SK-N-SH (cell line): Measurements from ENCODE around the gene GYS1. TPM values are rescaled to one million over a fixed set of nuclear protein-coding genes. Genes with fewer than 3 reads are reported as not detected.

Experiments used
- CTCF ChIA-PET: fragments of 300-600, 350-600 bp; formaldehyde crosslinking; extraction: SDS; loops from one replicate; lab custom pipeline; 2021; lab: Yijun Ruan, JAX
- POLR2A ChIA-PET: fragments of 350-600 bp; sonication (Branson Sonifier 250); formaldehyde crosslinking; extraction: SDS; loops from one replicate; lab custom pipeline; 2020; ENCODE audit warnings: antibody characterized with exemption, inconsistent platforms; lab: Yijun Ruan, JAX
- DNase-seq: peaks from one replicate; pipeline ENCODE4 v3.0.0; 2012
- H2AFZ ChIP-seq: fragments of 200-600 bp; sonication (generic); 2 replicates; pipeline ENCODE4 v1.8.1; 2016; ENCODE audit warnings: antibody characterized with exemption, mild to moderate bottlenecking, low read depth
- H3F3A ChIP-seq: fragments of 200-600 bp; sonication (generic); replicated peaks from 2 replicates; pipeline ENCODE3; 2016; ENCODE audit warnings: antibody characterized with exemption, mild to moderate bottlenecking; ENCODE audit not compliant: insufficient read depth
- H3K27ac ChIP-seq, 2 experiments: fragments of 200-500 bp in 1 of 2; fragments of 200-600 bp in 1 of 2; sonication (Bioruptor generic) in 1 of 2; sonication (generic), shearing (Covaris generic) in 1 of 2; 2 replicates each; pipeline versions ENCODE4 v1.5.1 to v1.6.1; 2014 to 2016; ENCODE audit warnings: low read depth in 2 of 2, inconsistent platforms in 1 of 2, low read length in 1 of 2, mild to moderate bottlenecking in 1 of 2, mixed read lengths in 1 of 2
- H3K27me3 ChIP-seq: fragments of 200-600 bp; sonication (generic), shearing (Covaris generic); 2 replicates; pipeline ENCODE4 v1.6.1; 2016; ENCODE audit warnings: mixed run types; ENCODE audit not compliant: insufficient read depth
- H3K36me3 ChIP-seq, 2 experiments: fragments of 200-500 bp in 1 of 2; fragments of 200-600 bp in 1 of 2; sonication (Bioruptor generic) in 1 of 2; sonication (generic) in 1 of 2; replicated peaks in 1 of 2; 2 replicates each; pipeline versions ENCODE3 to v1.5.1; 2014 to 2016; ENCODE audit warnings: low read length in 1 of 2, mild to moderate bottlenecking in 1 of 2; ENCODE audit not compliant: insufficient read depth in 2 of 2, control insufficient read depth in 1 of 2
- H3K4me1 ChIP-seq, 2 experiments: fragments of 200-500 bp in 1 of 2; fragments of 200-600 bp in 1 of 2; sonication (Bioruptor generic) in 1 of 2; sonication (generic), shearing (Covaris generic) in 1 of 2; 2 replicates each; pipeline versions ENCODE4 v1.5.1 to v1.6.1; 2014 to 2016; ENCODE audit warnings: low read depth in 1 of 2, low read length in 1 of 2, mixed run types in 1 of 2; ENCODE audit not compliant: insufficient read depth in 2 of 2, control insufficient read depth in 1 of 2
- H3K4me2 ChIP-seq: fragments of 200-600 bp; sonication (generic), shearing (Covaris generic); 2 replicates; pipeline ENCODE4 v1.6.1; 2017; ENCODE audit warnings: mixed run types
- H3K4me3 ChIP-seq, 2 experiments: fragments of 200-500 bp in 1 of 2; fragments of 200-600 bp in 1 of 2; sonication (Bioruptor generic) in 1 of 2; sonication (generic), shearing (Covaris generic) in 1 of 2; 2 replicates each; pipeline versions ENCODE4 v1.5.1 to v1.8.1; 2014 to 2016; ENCODE audit warnings: low read depth in 2 of 2, inconsistent platforms in 1 of 2, low read length in 1 of 2, mild to moderate bottlenecking in 1 of 2, mixed read lengths in 1 of 2, moderate library complexity in 1 of 2
- H3K79me2 ChIP-seq: fragments of 200-600 bp; sonication (generic); 2 replicates; pipeline ENCODE4 v1.8.1; 2017; ENCODE audit warnings: mild to moderate bottlenecking; ENCODE audit not compliant: insufficient read depth
- H3K9ac ChIP-seq: fragments of 200-600 bp; sonication (generic); 2 replicates; pipeline ENCODE4 v1.6.1; 2017; ENCODE audit warnings: mixed run types
- H3K9me2 ChIP-seq: fragments of 200-600 bp; sonication (generic); 2 replicates; pipeline ENCODE4 v1.6.1; 2017; ENCODE audit warnings: mixed run types
- H3K9me3 ChIP-seq: fragments of 200-600 bp; sonication (generic); 2 replicates; pipeline ENCODE4 v1.6.1; 2017; ENCODE audit warnings: mixed run types, mild to moderate bottlenecking, moderate library complexity
- H4K20me1 ChIP-seq: fragments of 200-600 bp; sonication (generic); 2 replicates; pipeline ENCODE4 v1.6.1; 2017; ENCODE audit warnings: mild to moderate bottlenecking, mixed run types; ENCODE audit not compliant: insufficient read depth
- CHD2 ChIP-seq: fragments of 150-350 bp; IDR thresholded peaks from 2 replicates; pipeline ENCODE4 v1.6.1; 2018; ENCODE audit warnings: low read length; ENCODE audit not compliant: partially characterized antibody
- ELF1 ChIP-seq: IDR thresholded peaks from 2 replicates; pipeline ENCODE4 v1.4.0; 2012
- EZH2phosphoT487 ChIP-seq: fragments of 200-600 bp; sonication (generic); IDR thresholded peaks from 2 replicates; pipeline ENCODE4 v1.6.1; 2017; ENCODE audit warnings: low read depth, mixed run types, mild to moderate bottlenecking, antibody characterized with exemption, moderate library complexity, borderline replicate concordance
- FOXJ3 ChIP-seq: sonication (generic); formaldehyde crosslinking; IDR thresholded peaks from 2 replicates; pipeline ENCODE4 v1.5.1; 2020; ENCODE audit warnings: mild to moderate bottlenecking, missing genetic modification reagents
- GATA2 ChIP-seq: sonication (generic); formaldehyde crosslinking; IDR thresholded peaks from 2 replicates; pipeline ENCODE4 v1.5.0; 2020; ENCODE audit warnings: mild to moderate bottlenecking, missing genetic modification reagents
- MEF2A ChIP-seq: IDR thresholded peaks from 2 replicates; pipeline ENCODE4 v1.4.0; 2012; ENCODE audit warnings: low read depth, borderline replicate concordance
- MXI1 ChIP-seq: IDR thresholded peaks from 2 replicates; pipeline ENCODE4 v1.6.1; 2012; ENCODE audit warnings: mild to moderate bottlenecking, low read depth, low read length, improper control_type of control experiment
- NFIC ChIP-seq: IDR thresholded peaks from 2 replicates; pipeline ENCODE4 v1.4.0; 2012; ENCODE audit warnings: borderline replicate concordance
- NRF1 ChIP-seq: IDR thresholded peaks from 2 replicates; pipeline ENCODE4 v1.6.1; 2012; ENCODE audit warnings: low read depth, mild to moderate bottlenecking, low read length
- RCOR1 ChIP-seq: fragments of 150-350 bp; IDR thresholded peaks from 2 replicates; pipeline ENCODE4 v1.6.1; 2017; ENCODE audit warnings: antibody characterized with exemption, low read length
- SMC3 ChIP-seq: IDR thresholded peaks from 2 replicates; pipeline ENCODE4 v1.6.1; 2012; ENCODE audit warnings: low read depth, low read length, improper control_type of control experiment
- TCF12 ChIP-seq: IDR thresholded peaks from 2 replicates; pipeline ENCODE4 v1.4.0; 2012
- YY1 ChIP-seq: IDR thresholded peaks from 2 replicates; pipeline ENCODE4 v1.4.0; 2012; ENCODE audit warnings: low read depth, mild to moderate bottlenecking
- WGBS: methylation state at CpG from one replicate; pipeline ENCODE4 v1.1.6; 2017; ENCODE audit warnings: low lambda C conversion rate; 5-methylcytosine and 5-hydroxymethylcytosine counted together
- polyA plus RNA-seq, 3 experiments: library from polyadenylated mRNA; depleted of rRNA; stranded (reverse); fragments of >200 nt; gene quantifications; 2 replicates each; pipeline ENCODE4 v1.2.3, GENCODE V29; 2012
- TF ChIP-seq, protein P1 (sequence below): IDR thresholded peaks from 2 replicates; pipeline ENCODE4 v1.4.0; 2012; ENCODE audit warnings: low read depth, borderline replicate concordance
- TF ChIP-seq, protein P2 (sequence below): fragments of 150-350 bp; IDR thresholded peaks from 2 replicates; pipeline ENCODE4 v1.6.1; 2016; ENCODE audit warnings: mild to moderate bottlenecking, low read depth, low read length
- TF ChIP-seq, protein P3 (sequence below): IDR thresholded peaks from 2 replicates; pipeline ENCODE4 v1.4.0; 2012; ENCODE audit warnings: low read depth, borderline replicate concordance
- TF ChIP-seq, protein P4 (sequence below): fragments of 150-350 bp; IDR thresholded peaks from 2 replicates; pipeline ENCODE4 v1.6.1; 2017; ENCODE audit warnings: antibody characterized with exemption, low read length, low read depth, borderline replicate concordance

Gene GYS1
- polyA plus RNA-seq, 1 of the 3 experiments (the other 2 are of a cell fraction), result 25.3 TPM

DNA sequence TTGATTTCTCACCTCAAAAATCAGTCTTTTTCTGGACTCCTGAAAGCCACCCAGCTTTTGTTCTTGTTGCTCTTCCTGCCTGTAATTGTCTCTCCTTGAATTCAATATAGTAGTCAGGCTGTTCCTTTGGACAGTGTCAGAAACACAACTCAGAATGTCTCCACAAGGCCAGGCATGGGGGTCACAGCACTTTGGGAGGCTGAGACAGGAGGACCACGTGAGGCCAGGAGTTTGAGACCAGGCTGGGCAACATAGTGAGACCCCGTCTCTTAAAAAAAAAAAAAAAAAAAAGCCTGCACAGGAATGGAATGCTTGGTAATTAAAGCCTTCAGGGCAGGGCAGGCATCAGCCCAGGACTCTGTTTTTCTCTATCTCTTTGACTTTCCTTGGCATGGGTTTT is 47.3 kb downstream of the GYS1 start:
- TF ChIP-seq, protein P1, sequence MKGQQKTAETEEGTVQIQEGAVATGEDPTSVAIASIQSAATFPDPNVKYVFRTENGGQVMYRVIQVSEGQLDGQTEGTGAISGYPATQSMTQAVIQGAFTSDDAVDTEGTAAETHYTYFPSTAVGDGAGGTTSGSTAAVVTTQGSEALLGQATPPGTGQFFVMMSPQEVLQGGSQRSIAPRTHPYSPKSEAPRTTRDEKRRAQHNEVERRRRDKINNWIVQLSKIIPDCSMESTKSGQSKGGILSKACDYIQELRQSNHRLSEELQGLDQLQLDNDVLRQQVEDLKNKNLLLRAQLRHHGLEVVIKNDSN, result no peak
- no peak for TF ChIP-seq GATA2
- no peak for TF ChIP-seq CHD2
- no peak for TF ChIP-seq RCOR1
- TF ChIP-seq TCF12, result no peak
- TF ChIP-seq MXI1, result no peak
- TF ChIP-seq EZH2phosphoT487, result no peak
- TF ChIP-seq, protein P2, sequence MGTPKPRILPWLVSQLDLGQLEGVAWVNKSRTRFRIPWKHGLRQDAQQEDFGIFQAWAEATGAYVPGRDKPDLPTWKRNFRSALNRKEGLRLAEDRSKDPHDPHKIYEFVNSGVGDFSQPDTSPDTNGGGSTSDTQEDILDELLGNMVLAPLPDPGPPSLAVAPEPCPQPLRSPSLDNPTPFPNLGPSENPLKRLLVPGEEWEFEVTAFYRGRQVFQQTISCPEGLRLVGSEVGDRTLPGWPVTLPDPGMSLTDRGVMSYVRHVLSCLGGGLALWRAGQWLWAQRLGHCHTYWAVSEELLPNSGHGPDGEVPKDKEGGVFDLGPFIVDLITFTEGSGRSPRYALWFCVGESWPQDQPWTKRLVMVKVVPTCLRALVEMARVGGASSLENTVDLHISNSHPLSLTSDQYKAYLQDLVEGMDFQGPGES, result no peak
- TF ChIP-seq NRF1, result no peak
- no peak for TF ChIP-seq FOXJ3 (CRISPR knock-in tag)
- TF ChIP-seq MEF2A, result no peak
- TF ChIP-seq ELF1, result no peak
- TF ChIP-seq, protein P3, sequence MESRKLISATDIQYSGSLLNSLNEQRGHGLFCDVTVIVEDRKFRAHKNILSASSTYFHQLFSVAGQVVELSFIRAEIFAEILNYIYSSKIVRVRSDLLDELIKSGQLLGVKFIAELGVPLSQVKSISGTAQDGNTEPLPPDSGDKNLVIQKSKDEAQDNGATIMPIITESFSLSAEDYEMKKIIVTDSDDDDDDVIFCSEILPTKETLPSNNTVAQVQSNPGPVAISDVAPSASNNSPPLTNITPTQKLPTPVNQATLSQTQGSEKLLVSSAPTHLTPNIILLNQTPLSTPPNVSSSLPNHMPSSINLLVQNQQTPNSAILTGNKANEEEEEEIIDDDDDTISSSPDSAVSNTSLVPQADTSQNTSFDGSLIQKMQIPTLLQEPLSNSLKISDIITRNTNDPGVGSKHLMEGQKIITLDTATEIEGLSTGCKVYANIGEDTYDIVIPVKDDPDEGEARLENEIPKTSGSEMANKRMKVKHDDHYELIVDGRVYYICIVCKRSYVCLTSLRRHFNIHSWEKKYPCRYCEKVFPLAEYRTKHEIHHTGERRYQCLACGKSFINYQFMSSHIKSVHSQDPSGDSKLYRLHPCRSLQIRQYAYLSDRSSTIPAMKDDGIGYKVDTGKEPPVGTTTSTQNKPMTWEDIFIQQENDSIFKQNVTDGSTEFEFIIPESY, result no peak
- no peak for TF ChIP-seq YY1
- no peak for TF ChIP-seq NFIC
- no peak for TF ChIP-seq SMC3
- H3K9ac ChIP-seq, result no peak overlapping the region
- ChIA-PET POLR2A (no interaction called here), CTCF (interaction anchor here (0.9 kb wide), 1 partner anchor 13 kb away, joined by 4 read pairs; no protein-coding TSS in a partner anchor)
- DNase-seq, result no peak
- no peak overlapping the region for H2AFZ ChIP-seq
- no peaks in the 10 kb centered on the region for H3K79me2 ChIP-seq
- H3K4me1 ChIP-seq, result no peaks in the 10 kb centered on the region
- no peaks in the 10 kb centered on the region for H3K36me3 ChIP-seq
- H4K20me1 ChIP-seq, result no peaks in the 10 kb centered on the region
- H3K27ac ChIP-seq, result no peak overlapping the region
- H3K4me3 ChIP-seq, result no peak overlapping the region
- H3K9me3 ChIP-seq, result no peaks in the 10 kb centered on the region
- no peak overlapping the region for H3K4me2 ChIP-seq
- no peaks in the 10 kb centered on the region for H3K27me3 ChIP-seq
- no peaks in the 10 kb centered on the region for H3K9me2 ChIP-seq
- no peaks in the 10 kb centered on the region for H3F3A ChIP-seq
- 63% methylated on average over 2 of the region's 2 CpGs for WGBS

DNA sequence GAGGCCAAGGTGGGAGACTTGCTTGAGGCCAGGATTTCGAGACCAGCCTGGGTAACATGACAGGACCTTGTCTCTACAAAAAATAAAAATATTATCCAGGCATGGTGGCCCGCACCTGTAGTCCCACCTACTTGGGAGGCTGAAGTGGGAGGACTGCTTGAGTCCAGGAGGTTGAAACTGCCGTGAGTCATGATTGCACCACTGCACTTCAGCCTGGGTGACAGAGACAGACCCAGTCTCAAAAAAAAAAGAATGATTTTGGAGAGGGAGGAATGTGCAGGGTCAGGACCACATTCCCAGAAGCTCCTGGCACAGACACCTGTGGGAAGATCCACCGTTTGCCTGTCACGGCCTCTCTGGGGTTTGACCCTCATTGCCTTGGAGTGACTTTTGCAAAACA is 47.7 kb downstream of the GYS1 start:
- no peaks in the 10 kb centered on the region for H3K9me3 ChIP-seq
- H2AFZ ChIP-seq, result no peak overlapping the region
- no peak overlapping the region for H3K4me3 ChIP-seq
- 76% methylated on average over 5 of the region's 5 CpGs for WGBS
- H3F3A ChIP-seq, result no peaks in the 10 kb centered on the region
- no peaks in the 10 kb centered on the region for H4K20me1 ChIP-seq
- no peaks in the 10 kb centered on the region for H3K27me3 ChIP-seq
- H3K27ac ChIP-seq, result no peak overlapping the region
- no peaks in the 10 kb centered on the region for H3K79me2 ChIP-seq
- TF ChIP-seq GATA2, result no peak
- TF ChIP-seq, protein P4, sequence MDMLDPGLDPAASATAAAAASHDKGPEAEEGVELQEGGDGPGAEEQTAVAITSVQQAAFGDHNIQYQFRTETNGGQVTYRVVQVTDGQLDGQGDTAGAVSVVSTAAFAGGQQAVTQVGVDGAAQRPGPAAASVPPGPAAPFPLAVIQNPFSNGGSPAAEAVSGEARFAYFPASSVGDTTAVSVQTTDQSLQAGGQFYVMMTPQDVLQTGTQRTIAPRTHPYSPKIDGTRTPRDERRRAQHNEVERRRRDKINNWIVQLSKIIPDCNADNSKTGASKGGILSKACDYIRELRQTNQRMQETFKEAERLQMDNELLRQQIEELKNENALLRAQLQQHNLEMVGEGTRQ, result no peak
- CTCF ChIA-PET, result no interaction called here
- POLR2A ChIA-PET, result no interaction called here
- no peak overlapping the region for H3K9ac ChIP-seq
- no peaks in the 10 kb centered on the region for H3K4me1 ChIP-seq
- no peaks in the 10 kb centered on the region for H3K9me2 ChIP-seq
- no peaks in the 10 kb centered on the region for H3K36me3 ChIP-seq
- DNase-seq, result no peak
- no peak overlapping the region for H3K4me2 ChIP-seq
